Measurements from ENCODE around the gene REM2. TPM values are rescaled to one million over a fixed set of nuclear protein-coding genes. Genes with fewer than 3 reads are reported as not detected.

The REM2 gene
- total RNA-seq, 1 experiment from 2014 or later: 0.47 TPM

DNA sequence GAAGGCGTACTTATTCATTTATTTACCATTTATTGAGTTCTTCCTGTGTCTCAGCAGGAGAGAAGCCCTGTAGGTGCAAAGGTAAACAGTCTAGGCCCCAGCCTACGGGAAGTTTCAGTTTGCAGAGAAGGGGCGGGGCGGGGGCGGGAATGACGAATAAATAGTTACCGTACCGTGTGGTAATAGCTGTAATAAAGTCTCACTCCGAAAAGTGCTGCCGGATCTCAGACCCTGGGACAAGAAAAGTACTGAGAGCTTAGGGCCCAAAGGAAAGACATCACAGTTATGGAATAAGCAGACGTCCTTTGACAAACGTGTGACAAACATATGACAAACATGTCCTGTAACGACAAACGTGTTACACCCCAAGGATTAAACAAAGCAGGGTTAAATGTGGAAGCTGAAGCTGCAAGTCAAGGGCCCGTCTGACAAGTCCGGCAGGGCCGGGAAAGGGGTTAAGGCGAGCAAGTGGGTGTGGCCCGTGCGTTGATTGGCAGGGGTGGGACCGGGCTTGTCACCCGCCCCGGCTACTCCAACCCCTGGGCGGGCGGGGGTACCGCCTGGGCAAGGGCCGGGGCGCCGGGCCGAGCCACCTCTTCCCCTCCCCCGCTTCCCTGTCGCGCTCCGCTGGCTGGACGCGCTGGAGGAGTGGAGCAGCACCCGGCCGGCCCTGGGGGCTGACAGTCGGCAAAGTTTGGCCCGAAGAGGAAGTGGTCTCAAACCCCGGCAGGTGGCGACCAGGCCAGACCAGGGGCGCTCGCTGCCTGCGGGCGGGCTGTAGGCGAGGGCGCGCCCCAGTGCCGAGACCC is 11.6 kb upstream of the REM2 start, which contains the start of gene LRP10:
Gene LRP10, plus strand, starts transcription at position 517 of the 809 bp plus-strand sequence. CDS start 564 bp downstream, outside the sequence.
- ChIA-PET RAD21 (ENCODE audit: low non-redundant PET in 1 of 2, low total read pairs in 2 of 2, uncharacterized antibody in 2 of 2, unreplicated experiment in 2 of 2) (interaction anchor here (0.8 to 1.2 kb wide), 2 partner anchors 19 to 29 kb away, joined by 3 to 5 read pairs; no protein-coding TSS in a partner anchor), CTCF (interaction anchor here (0.8 to 3.8 kb wide), 11 partner anchors 9 to 314 kb away, joined by 3 to 51 read pairs (median 5); partner anchors contain the start of gene REM2), POLR2A (interaction anchor here (0.6 to 3.0 kb wide), 6 partner anchors 10 to 220 kb away, joined by 3 to 24 read pairs (median 4); partner anchors contain the start of genes RBM23 and REM2)
- Histone ChIP-seq H3K4me2 (ENCODE audit: low read length) (peak within 1 kb of the TSS; percentile 82), H3K27ac (ENCODE audit: low read depth, low read length) (peak within 1 kb of the TSS; percentile 98), H3K9ac (ENCODE audit: low read length) (peak within 1 kb of the TSS; percentile 78), H3K27me3 (ENCODE audit: insufficient read depth, low read length) (no peaks in the 10 kb centered on the region), H3K4me1 (ENCODE audit: control insufficient read depth in 1 of 2, insufficient read depth in 2 of 2, low read length in 2 of 2) (peaks cover 14 to 28% of the 10 kb centered on the region in 2 experiments), H4K20me1 (ENCODE audit: insufficient read depth) (no peaks in the 10 kb centered on the region), H3K4me3 (replicated peaks in 1 of 2; ENCODE audit: low read depth in 1 of 2, low read length in 2 of 2) (peak within 1 kb of the TSS; percentile 71 to 89), H3K9me3 (ENCODE audit: control insufficient read depth in 1 of 2, insufficient read depth in 1 of 2, low read depth in 1 of 2, low read length in 2 of 2) (no peaks in the 10 kb centered on the region), H3K9me2 (ENCODE audit: insufficient read depth) (no peaks in the 10 kb centered on the region), H3K79me2 (ENCODE audit: insufficient read depth, low read length) (no peaks in the 10 kb centered on the region), H2AFZ (ENCODE audit: low read depth, low read length, poor library complexity, severe bottlenecking) (peak within 1 kb of the TSS; percentile 2), H3K36me3 (ENCODE audit: control insufficient read depth in 1 of 2, insufficient read depth in 2 of 2, low read length in 2 of 2) (peaks cover 3% of the 10 kb centered on the region in 2 experiments; a peak in 1 of 4 replicates)
- DNase-seq (ENCODE audit: low read depth, low spot score) (peak; percentile 85), ATAC-seq (peak; percentile 86)
- BruUV-seq (replicated peaks): no TSS peak
- intact Hi-C loops (cut with micrococcal nuclease): loop anchor here (1.0 to 5.0 kb wide), 3 partner anchors 15 to 46 kb away; partner anchors contain the start of gene RBM23
- TF ChIP-seq ZFX (IDR thresholded peaks at IDR 0.05) (peak; percentile 57), POLR2A (IDR thresholded peaks at IDR 0.05; ENCODE audit: borderline replicate concordance, extremely low read depth, insufficient read depth, insufficient read length) (peak; percentile 42), SP1 (IDR thresholded peaks at IDR 0.05; ENCODE audit: low read depth) (peak; percentile 61), ZNF274 (IDR thresholded peaks at IDR 0.05; ENCODE audit: low read depth, low read length) (no peak), SIN3A (IDR thresholded peaks at IDR 0.05; ENCODE audit: low read depth) (no peak; the same call in 1 of the 2 replicates), POLR2AphosphoS5 (IDR thresholded peaks at IDR 0.05; ENCODE audit: low read depth, low read length) (peak; percentile 68; the same call in 1 of the 2 replicates), JUND (IDR thresholded peaks at IDR 0.05) (peak; percentile 37; the same call in 1 of the 2 replicates), CEBPB (IDR thresholded peaks at IDR 0.05; ENCODE audit: low read depth) (no peak), EGR1 (IDR thresholded peaks at IDR 0.05; ENCODE audit: low read depth) (peak; percentile 66), YY1 (IDR thresholded peaks at IDR 0.05; ENCODE audit: extremely low read depth, insufficient replicate concordance, low read depth, low read length) (no peak), SRF (IDR thresholded peaks at IDR 0.05; ENCODE audit: low read depth) (peak; percentile 56; the same call in 1 of the 2 replicates), ELF1 (IDR thresholded peaks at IDR 0.05; ENCODE audit: borderline replicate concordance, low read depth) (no peak; the same call in 1 of the 2 replicates)
- TF ChIP-seq, protein P1, sequence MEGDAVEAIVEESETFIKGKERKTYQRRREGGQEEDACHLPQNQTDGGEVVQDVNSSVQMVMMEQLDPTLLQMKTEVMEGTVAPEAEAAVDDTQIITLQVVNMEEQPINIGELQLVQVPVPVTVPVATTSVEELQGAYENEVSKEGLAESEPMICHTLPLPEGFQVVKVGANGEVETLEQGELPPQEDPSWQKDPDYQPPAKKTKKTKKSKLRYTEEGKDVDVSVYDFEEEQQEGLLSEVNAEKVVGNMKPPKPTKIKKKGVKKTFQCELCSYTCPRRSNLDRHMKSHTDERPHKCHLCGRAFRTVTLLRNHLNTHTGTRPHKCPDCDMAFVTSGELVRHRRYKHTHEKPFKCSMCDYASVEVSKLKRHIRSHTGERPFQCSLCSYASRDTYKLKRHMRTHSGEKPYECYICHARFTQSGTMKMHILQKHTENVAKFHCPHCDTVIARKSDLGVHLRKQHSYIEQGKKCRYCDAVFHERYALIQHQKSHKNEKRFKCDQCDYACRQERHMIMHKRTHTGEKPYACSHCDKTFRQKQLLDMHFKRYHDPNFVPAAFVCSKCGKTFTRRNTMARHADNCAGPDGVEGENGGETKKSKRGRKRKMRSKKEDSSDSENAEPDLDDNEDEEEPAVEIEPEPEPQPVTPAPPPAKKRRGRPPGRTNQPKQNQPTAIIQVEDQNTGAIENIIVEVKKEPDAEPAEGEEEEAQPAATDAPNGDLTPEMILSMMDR (IDR thresholded peaks at IDR 0.05 in 2 of 3, conservative IDR thresholded peaks at IDR 0.05 in 1 of 3; ENCODE audit: borderline replicate concordance in 1 of 3, insufficient read depth in 1 of 3, low read depth in 2 of 3, low read length in 2 of 3): no peak

All from HCT116 (cell line).